Left cardiac atrium (tissue), 4 donors: ENCODE data around the gene PAK4. TPM values are rescaled to one million over a fixed set of nuclear protein-coding genes. Genes with fewer than 3 reads are reported as not detected.

Source experiments
- ATAC-seq, 2 donors: fragments of 200-7000 bp; cut with Tn5 transposase; one replicate each; pipeline ENCODE4 v1.9.1; 2020; ENCODE audit warnings: mild to moderate bottlenecking in 2 of 2, moderate library complexity in 2 of 2
- DNase-seq: peaks from one replicate; pipeline ENCODE4 v3.0.0-alpha.2; 2020
- intact Hi-C, 2 donors: fragments of 100-400 bp; cut with DNase I; formaldehyde crosslinking; loops; one replicate each; pipeline versions ENCODE4 v1.14.1 to v1.15.1; 2022 to 2023
- total RNA-seq, 2 donors: library from RNA; stranded (reverse); fragmentation: NEBNext Ultra II Directional; extraction: Animal tissue kit (Norgen Biotek cat#: 25700); gene quantifications; one replicate each; pipeline ENCODE4 v1.2.1, GENCODE V29; 2021
- donor health status: DM: no; HTN: yes; CAD: no.
- donor health status: DM: no; HTN: yes; CAD: no; lungs with severe emphysema.
- donor health status: DM: yes; HTN: yes; CAD: no.
- donor health status: Dilated cardiomyopathy.

PAK4 gene
- total RNA-seq, 2 donors from 2014 or later = 15.8 to 17.2 TPM

DNA sequence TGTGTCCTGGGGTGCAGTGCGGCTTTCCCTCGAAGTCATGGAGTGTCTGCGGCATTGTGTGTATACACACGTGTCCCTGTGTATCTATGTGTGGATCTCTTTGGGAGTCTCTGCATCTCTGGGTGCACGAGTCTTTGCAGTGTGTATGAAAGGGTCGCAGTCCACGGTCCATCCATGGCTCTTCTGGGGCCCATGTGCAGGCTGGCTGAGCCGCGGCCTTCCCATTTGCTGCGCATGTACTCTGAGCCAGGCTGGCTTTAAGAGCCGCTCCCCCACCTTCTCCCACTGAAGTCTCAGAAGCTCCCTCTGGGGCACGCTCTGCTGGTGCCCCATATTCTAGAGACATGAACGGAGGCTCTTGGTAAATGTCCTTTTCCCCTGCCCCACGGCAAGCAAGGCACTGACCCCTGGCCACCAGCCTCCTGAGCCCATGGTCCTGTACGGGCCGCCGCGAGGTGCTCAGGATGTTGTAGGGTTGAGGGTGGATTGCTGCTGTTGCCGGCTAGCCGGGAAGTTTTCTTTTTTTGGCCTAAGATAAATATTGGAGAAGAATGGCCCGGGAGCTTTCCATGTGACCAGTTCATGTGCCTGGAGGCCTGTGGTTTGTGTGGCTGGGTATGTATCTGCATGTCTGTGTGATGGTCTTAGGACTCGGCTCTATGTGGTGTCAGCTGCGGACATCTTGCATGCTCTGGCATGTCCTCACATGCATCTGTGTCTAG lies 31.9 kb downstream of the PAK4 start:
- intact Hi-C loops = no loop called here
- no peak for ATAC-seq
- no peak for DNase-seq

GRCh38 chr19:39157997-39158389 lies 32.4 kb downstream of the PAK4 start:
- DNase-seq (no peak), ATAC-seq (no peak)
- intact Hi-C loops = no loop called here

GRCh38 chr19:39158646-39159260 lies 33.2 kb downstream of the PAK4 start:
- intact Hi-C loops = no loop called here
- DNase-seq (no peak), ATAC-seq (no peak)

GRCh38 chr19:39160523-39160861 lies 34.9 kb downstream of the PAK4 start:
- peak; percentile 75 for DNase-seq

DNA sequence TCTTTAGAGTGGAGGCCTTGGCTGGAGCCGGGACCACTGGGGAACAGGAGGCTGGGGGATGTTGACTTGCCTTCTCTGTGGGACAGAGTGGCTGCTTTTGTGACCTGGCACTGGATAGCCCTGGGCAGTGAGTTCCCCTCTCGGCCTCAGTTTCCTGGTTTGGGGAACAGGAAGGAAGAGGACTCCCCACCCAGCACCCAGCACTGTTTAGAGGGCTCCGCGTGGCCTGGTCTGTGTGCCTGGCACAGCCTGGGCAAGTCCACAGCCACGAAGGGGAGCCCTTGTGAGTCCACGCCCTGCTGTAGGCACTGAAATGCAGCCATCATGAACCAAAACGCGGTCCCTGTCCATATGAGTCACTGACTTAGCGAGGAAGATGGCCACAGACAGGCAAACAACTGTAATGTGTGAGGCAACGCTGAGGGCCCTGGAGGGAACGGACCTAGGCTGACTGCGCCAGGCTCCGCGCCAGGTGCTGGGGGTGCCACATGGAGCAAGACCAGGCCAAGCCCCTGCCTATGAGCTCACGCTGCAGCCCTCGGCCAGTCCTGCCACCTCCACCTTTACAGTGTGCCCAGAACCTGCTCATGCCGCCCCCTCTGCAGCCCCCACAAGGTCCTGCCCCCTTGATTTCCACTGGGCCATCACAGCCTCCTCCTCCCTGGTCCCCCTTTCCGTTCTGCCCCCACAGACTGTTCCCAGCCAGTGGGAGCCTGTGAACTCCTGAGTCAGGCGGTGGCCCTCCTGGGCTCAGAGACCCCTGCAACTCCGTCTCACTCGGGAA lies 35.5 kb downstream of the PAK4 start:
- intact Hi-C loops = no loop called here
- ATAC-seq = no peak
- no peak for DNase-seq

More at GRCh38 chr19:39160523-39160861, 34.9 kb downstream of the PAK4 start:
- intact Hi-C loops = no loop called here
- peak; percentile 49 to 85 for ATAC-seq

DNA sequence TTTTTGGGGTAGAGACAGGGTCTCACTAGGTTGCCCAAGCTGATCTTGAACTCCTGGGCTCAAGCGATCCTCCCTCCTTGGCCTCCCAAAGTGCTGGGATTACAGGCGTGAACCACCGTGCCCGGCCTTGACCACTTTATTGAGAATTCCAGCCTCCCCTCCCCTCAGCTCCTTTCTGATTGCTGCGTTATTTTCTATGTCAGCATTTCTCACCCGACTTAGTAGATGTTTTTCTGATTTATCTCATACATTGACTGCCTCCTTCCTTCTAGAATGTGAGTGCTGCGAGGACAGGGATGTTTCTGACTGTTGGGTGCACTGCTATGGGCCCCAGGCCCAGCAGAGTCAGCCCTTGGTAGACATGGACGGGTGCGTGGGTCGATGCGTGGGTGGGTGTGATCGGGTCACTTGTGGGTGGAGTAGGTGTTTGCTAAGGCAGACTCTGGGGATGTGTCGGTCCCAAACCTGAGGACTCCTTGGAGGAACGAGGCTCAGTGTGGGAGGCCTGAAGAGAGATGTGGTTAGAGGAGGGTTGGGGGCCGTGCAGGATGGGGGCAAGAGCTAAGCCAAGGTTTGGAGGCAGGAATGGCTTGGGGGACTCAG lies 37.0 kb downstream of the PAK4 start:
- intact Hi-C loops = no loop called here
- ATAC-seq (no peak), DNase-seq (no peak)

- ATAC-seq (no peak), DNase-seq (no peak)
- intact Hi-C loops = no loop called here
These were observed 38.0 kb downstream of the PAK4 start for GRCh38 chr19:39163621-39164020.

DNA sequence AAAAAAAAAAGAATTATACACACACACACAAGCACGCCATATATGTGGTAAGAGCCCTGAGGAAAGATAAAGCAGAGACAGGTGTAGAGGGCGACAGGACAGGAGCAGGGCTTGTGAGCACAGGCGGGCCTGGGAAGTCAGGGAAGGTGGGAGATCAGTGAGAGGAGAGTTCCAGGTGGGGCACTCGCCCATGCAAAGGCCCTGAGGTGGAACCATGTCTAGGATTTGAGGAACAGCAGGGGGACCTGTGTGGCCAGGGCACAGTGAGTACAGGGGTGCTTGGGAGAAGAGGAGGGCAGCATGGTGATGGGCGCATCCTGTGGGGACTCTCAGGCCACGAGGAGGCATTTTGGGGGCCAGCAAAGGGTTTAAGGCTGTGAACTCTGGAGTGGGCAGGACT lies 38.7 kb downstream of the PAK4 start:
- intact Hi-C loops = no loop called here
- DNase-seq (no peak), ATAC-seq (no peak)

GRCh38 chr19:39165857-39166256 lies 40.3 kb downstream of the PAK4 start:
- ATAC-seq = no peak
- no peak for DNase-seq
- intact Hi-C loops = no loop called here

- intact Hi-C loops = no loop called here
- peak; percentile 87 for DNase-seq
- peak; percentile 54 to 74 for ATAC-seq
These were observed 41.2 kb downstream of the PAK4 start for GRCh38 chr19:39166571-39167391.

DNA sequence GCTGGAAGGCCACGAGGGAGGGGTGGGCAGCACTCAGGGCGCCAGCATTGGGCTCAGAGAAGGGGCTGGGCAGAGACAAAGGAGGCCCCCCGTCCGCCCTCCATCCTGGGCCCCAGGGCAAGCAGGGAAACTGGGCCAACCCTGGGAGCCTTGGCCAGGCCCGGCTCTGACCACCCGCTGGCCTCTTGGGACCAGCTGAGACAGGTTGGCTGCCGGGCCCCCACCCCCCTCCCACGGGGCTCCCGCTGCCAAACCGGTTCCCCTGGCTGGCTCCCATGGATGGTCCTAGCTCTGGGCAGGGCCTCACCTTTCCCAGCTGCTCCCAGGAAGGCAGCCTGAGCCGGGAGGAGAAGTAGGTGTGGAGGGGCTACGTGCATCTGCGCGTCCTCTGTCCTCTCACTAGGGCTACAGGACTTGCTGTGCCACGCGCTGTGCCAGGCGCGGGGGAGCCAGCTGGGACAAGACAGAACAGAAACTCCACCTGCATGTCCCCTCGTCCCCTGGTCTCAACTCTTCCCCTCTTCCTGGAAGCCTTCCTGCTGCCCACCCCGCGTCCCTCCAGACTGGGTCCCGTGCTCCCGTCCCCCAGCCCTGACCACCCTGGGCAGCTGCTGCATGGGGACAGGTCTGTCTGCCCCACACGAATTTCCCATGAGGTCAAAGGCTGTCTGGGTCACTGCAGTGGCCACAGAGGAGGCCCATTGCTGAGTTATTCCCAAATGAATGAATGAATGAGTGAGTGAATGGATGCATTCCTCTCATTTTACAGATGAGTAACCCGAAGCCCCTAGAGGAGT lies 42.1 kb downstream of the PAK4 start:
- ATAC-seq (no peak), DNase-seq (no peak)

DNA sequence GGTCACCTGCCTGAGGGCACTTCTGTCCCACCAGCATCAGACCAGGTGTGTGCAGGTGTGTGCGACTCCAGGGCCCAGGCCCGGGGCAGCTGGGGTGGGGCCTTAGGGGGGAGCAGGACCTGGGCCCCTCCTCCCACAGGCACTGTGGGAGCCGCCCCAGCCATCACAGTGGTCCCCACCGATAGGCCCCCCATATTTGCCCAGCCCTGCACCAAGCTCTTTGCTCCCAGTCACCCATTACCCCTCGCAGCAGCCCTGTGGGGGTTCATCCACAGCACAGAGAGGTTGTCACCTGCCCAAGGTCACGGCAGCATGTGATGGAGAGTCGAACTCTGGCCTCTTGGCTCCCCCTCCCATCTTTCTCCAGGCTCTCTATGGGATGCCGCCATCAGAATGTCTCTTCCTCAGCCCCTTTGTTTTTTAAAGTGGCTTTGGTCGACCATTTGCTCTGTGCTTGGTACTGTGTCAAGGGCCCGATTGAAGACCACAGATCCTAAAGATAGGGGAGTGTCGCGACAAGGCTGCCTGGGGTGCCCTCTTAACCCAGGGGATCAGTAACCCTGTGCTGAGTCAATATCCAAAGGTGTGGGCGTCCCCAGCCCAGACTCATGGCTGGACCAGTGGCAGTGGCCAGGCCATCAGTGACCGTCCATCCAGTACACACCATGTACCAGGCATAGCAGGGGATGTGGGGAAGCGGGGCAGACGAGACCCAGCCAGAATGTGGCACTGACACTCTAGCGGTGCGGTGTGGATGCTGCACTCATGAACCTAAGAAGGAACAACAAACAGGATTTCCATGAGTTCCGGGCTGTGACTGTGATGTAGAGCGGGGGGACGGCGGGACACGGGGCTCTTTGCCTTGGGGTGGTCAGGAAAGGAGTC lies 42.9 kb downstream of the PAK4 start:
- intact Hi-C loops = no loop called here
- no peak for ATAC-seq

More for the DNA sequence above, 42.1 kb downstream of the PAK4 start:
- intact Hi-C loops = no loop called here

GRCh38 chr19:39169143-39169810 lies 43.7 kb downstream of the PAK4 start:
- DNase-seq (no peak), ATAC-seq (no peak)
- intact Hi-C loops = no loop called here

More for the DNA sequence above, 42.9 kb downstream of the PAK4 start:
- DNase-seq = no peak

DNA sequence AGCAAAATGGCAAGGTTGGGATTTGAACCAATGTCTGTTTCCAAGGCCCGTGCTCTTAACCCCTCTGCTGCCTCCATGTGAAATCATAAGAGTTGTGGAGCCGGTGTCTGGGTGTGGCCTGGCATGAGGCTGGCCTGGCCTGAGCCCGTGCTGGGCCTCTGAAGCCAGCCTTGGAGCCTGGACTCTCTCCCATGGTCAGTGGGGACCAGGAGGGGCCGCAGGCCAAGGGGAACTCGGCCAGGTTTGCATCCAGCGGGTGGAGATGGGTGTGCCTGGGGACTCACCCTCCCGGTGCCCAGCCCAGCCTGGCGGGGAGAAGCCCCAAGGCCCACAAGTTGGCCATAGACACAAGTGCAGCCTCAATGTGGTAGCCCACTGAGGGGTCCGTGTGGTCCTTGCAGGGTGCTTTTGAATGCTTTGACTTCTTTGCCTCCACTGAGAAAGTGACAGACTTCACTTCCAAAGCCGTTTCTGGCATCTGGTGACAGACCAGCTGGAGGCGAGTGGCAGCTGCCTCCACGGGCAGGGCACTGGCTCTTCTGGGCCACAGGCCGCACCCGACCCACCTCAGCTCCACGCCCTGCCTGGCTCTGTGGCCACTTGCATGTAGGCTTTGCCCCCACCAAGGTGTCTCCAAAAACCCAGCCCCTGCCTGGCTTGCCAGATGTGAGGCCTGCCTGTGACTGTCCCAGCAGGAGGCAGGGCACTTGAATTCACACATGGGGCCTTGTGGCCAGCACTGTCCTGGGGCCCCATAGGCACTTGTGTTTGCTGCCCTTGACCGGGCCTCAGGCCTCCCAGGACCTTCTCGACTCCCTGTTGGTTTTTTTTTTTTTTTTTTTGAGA lies 45.0 kb downstream of the PAK4 start:
- intact Hi-C loops = no loop called here
- ATAC-seq (peak; percentile 3 to 60), DNase-seq (no peak)

DNA sequence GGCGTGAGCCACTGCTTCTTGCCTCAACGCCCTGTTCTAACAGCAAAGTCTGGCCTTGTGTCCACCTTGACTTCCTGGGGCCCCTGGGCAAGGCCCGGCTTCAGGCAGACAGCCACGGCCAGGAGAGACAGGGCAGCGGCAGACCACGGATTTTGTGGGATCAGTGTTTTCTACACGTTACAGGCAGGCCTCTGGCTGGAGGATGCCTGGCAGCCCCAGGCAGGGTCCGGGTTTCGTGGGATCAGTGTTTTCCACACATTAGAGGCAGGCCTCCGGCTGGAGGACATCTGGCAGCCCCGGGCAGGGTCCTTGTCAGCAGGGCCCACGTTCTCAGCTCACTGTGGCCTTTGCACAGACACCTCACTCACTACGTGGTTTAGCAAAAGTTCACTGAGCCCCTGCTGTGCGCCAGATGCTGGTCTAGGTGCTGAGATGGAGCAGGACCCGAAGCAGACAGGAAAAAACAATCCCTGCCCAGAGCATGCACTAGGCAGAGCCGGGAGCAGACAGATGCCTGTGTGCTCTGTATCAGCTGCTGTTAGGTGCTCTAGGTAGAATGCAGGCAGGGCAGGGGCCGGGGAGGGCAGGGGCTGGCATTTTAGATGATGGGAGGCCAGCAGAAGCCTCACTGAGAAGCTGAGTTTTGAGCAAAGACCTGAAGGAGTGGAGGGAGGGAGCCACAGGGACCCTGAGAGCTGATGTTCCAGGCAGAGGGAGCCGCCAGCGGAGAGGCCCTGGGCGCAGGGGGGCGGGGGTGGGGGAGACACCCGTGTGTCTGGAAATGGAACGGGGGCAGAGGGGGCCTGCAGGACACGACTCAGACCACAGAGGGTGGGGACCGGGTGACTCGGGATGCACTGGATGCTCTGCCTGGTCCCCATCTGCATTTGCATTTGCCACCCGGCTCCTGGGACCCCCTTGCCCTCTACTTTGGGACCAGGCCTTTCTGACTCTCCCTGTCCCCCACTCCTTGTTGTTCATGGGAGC lies 46.2 kb downstream of the PAK4 start:
- DNase-seq = no peak
- no peak for ATAC-seq
- intact Hi-C loops = no loop called here
